ENCODE data around the gene RTN4. TPM values are rescaled to one million over a fixed set of nuclear protein-coding genes. Genes with fewer than 3 reads are reported as not detected.

Gene RTN4
- total and polyA plus RNA-seq, 2 experiments from 2014 or later: 186 to 223 TPM

GRCh38 chr2:54952425-54952824 is 97.8 kb downstream of the RTN4 start:
- no peak overlapping the region for H3K4me3 ChIP-seq
- H3K4me1 ChIP-seq (ENCODE audit: low read depth): no peaks in the 10 kb centered on the region
- H3K36me3 ChIP-seq: no peaks in the 10 kb centered on the region
- DNase-seq (ENCODE audit: low read depth in 1 of 2, low spot score in 1 of 2): no peak
- no peak for TF ChIP-seq CTCF (IDR thresholded peaks at IDR 0.05; ENCODE audit: low read depth, low read length)
- H3K9me3 ChIP-seq (ENCODE audit: low read depth): no peaks in the 10 kb centered on the region
- H3K27me3 ChIP-seq: peaks cover under 1% of the 10 kb centered on the region
- H3K27ac ChIP-seq: no peak overlapping the region

GRCh38 chr2:54950811-54951210 is 99.4 kb downstream of the RTN4 start:
- Histone ChIP-seq H3K4me1 (ENCODE audit: low read depth) (no peaks in the 10 kb centered on the region), H3K27ac (no peak overlapping the region), H3K9me3 (ENCODE audit: low read depth) (no peaks in the 10 kb centered on the region), H3K36me3 (no peaks in the 10 kb centered on the region), H3K27me3 (peaks cover 11% of the 10 kb centered on the region), H3K4me3 (no peak overlapping the region)
- no peak for TF ChIP-seq CTCF (IDR thresholded peaks at IDR 0.05; ENCODE audit: low read depth, low read length)
- DNase-seq (ENCODE audit: low read depth in 1 of 2, low spot score in 1 of 2): peak in 1 of 2 donors; percentile 23

- peaks cover 11% of the 10 kb centered on the region for H3K27me3 ChIP-seq
- H3K4me1 ChIP-seq (ENCODE audit: low read depth): no peaks in the 10 kb centered on the region
- H3K27ac ChIP-seq: no peak overlapping the region
- H3K36me3 ChIP-seq: no peaks in the 10 kb centered on the region
- H3K9me3 ChIP-seq (ENCODE audit: low read depth): no peaks in the 10 kb centered on the region
- no peak for DNase-seq (ENCODE audit: low read depth in 1 of 2, low spot score in 1 of 2)
- TF ChIP-seq CTCF (IDR thresholded peaks at IDR 0.05; ENCODE audit: low read depth, low read length): no peak
- H3K4me3 ChIP-seq: no peak overlapping the region
Measured at GRCh38 chr2:54949431-54949830, 100.8 kb downstream of the RTN4 start.

- no peak for DNase-seq (ENCODE audit: low read depth in 1 of 2, low spot score in 1 of 2)
- Histone ChIP-seq H3K27ac (no peak overlapping the region), H3K4me1 (ENCODE audit: low read depth) (no peaks in the 10 kb centered on the region), H3K9me3 (ENCODE audit: low read depth) (no peaks in the 10 kb centered on the region), H3K36me3 (no peaks in the 10 kb centered on the region), H3K27me3 (peaks cover 13% of the 10 kb centered on the region), H3K4me3 (no peak overlapping the region)
- TF ChIP-seq CTCF (IDR thresholded peaks at IDR 0.05; ENCODE audit: low read depth, low read length): no peak
Measured at GRCh38 chr2:54948120-54948519, 102.1 kb downstream of the RTN4 start.

GRCh38 chr2:54947646-54948045 is 102.6 kb downstream of the RTN4 start:
- Histone ChIP-seq H3K36me3 (no peaks in the 10 kb centered on the region), H3K27me3 (peaks cover 18% of the 10 kb centered on the region), H3K4me3 (no peak overlapping the region), H3K27ac (no peak overlapping the region), H3K9me3 (ENCODE audit: low read depth) (no peaks in the 10 kb centered on the region), H3K4me1 (ENCODE audit: low read depth) (no peaks in the 10 kb centered on the region)
- no peak for DNase-seq (ENCODE audit: low read depth in 1 of 2, low spot score in 1 of 2)
- TF ChIP-seq CTCF (IDR thresholded peaks at IDR 0.05; ENCODE audit: low read depth, low read length): no peak

GRCh38 chr2:54947136-54947535 is 103.1 kb downstream of the RTN4 start:
- TF ChIP-seq CTCF (IDR thresholded peaks at IDR 0.05; ENCODE audit: low read depth, low read length): no peak
- peaks cover 23% of the 10 kb centered on the region for H3K27me3 ChIP-seq
- H3K27ac ChIP-seq: no peak overlapping the region
- no peaks in the 10 kb centered on the region for H3K36me3 ChIP-seq
- H3K9me3 ChIP-seq (ENCODE audit: low read depth): no peaks in the 10 kb centered on the region
- no peaks in the 10 kb centered on the region for H3K4me1 ChIP-seq (ENCODE audit: low read depth)
- H3K4me3 ChIP-seq: no peak overlapping the region
- DNase-seq (ENCODE audit: low read depth in 1 of 2, low spot score in 1 of 2): no peak

All from cardiac muscle cell (in vitro differentiated cells and primary cell).